Activated CD4-positive, alpha-beta T cell treated with anti-CD3 and anti-CD28 coated beads, Interleukin-2, Interleukin-6, amounts not matched to agents 100 ng/mL and 50 ng/mL, durations not matched to agents 16 hours and 8 hours (primary cell): ENCODE results near the gene SACS.

Experiments
- DNase-seq: peaks from one replicate; pipeline ENCODE4 v3.0.0-alpha.2; 2020

SACS gene, protein sequence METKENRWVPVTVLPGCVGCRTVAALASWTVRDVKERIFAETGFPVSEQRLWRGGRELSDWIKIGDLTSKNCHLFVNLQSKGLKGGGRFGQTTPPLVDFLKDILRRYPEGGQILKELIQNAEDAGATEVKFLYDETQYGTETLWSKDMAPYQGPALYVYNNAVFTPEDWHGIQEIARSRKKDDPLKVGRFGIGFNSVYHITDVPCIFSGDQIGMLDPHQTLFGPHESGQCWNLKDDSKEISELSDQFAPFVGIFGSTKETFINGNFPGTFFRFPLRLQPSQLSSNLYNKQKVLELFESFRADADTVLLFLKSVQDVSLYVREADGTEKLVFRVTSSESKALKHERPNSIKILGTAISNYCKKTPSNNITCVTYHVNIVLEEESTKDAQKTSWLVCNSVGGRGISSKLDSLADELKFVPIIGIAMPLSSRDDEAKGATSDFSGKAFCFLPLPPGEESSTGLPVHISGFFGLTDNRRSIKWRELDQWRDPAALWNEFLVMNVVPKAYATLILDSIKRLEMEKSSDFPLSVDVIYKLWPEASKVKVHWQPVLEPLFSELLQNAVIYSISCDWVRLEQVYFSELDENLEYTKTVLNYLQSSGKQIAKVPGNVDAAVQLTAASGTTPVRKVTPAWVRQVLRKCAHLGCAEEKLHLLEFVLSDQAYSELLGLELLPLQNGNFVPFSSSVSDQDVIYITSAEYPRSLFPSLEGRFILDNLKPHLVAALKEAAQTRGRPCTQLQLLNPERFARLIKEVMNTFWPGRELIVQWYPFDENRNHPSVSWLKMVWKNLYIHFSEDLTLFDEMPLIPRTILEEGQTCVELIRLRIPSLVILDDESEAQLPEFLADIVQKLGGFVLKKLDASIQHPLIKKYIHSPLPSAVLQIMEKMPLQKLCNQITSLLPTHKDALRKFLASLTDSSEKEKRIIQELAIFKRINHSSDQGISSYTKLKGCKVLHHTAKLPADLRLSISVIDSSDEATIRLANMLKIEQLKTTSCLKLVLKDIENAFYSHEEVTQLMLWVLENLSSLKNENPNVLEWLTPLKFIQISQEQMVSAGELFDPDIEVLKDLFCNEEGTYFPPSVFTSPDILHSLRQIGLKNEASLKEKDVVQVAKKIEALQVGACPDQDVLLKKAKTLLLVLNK (N-terminal part only)

DNA sequence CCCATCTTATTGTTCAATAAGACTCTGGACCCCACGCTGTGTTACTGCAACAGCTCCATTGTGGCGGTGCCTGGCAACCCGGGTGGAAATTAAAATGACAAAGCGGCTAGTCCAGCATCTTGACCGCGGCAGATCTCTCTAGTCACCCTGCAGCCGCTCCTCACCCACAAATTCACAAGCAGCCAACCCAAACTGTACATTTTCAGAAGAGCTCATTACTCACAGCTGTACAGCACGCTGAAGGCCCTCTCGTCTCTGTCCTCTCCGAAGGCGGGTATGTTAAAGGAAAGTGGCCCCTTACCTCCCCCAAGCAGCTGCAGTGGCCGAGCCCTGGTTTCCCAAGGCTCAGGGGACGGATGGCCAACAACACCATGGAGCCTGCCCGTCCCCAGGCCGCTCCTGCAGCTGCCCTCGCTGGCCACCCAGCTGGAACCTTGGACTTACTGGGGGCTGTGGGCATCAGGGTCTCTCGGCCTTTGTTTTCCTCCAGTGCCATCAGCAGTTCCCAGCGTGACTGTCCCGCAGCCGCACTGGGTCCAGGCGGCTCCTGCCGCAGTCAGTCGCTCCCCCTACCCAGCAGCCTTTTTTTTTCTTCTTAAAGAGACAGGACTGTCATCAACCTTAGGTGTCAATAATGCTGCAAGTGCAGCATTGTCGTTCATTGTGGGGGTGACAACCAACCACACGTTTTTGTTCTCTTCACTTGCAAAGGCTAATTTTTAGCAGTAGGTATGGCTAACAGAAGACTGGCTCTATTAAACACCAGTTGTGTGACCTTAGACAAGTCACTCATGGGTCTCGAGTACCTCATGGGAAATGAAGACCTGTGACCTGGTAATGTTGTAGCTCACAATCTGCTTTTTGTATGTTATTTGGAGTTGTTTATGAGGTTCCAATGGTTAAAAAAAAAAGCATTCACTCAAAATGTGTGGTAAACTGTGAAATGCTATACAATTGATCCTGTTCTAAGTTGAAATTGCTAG lies at the start of gene SACS:
Gene SACS (minus strand): TSS at position 532 of the 983 bp plus-strand sequence. CDS start 22,463 bp downstream, outside the sequence.
- no peak for DNase-seq

DNA sequence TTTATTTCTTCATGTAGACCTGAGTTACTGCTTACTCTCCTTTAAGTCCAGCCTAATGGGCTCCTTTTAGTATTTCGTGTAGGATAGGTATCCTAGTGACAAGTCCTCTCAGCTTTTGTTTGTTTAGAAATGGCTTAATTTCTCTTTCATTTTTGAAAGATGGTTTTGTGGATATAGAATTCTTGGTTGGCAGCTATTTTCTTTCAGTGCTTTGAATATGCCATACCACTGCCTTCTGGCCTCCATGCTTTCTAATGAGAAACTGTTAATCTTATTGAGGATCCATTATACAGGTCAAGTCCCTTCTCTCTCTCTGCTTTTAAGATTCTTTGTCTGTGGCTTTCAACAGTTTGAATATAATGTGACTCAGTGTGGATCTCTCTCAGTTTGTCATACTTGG lies 46.8 kb upstream of the SACS start:
- DNase-seq = no peak

DNA sequence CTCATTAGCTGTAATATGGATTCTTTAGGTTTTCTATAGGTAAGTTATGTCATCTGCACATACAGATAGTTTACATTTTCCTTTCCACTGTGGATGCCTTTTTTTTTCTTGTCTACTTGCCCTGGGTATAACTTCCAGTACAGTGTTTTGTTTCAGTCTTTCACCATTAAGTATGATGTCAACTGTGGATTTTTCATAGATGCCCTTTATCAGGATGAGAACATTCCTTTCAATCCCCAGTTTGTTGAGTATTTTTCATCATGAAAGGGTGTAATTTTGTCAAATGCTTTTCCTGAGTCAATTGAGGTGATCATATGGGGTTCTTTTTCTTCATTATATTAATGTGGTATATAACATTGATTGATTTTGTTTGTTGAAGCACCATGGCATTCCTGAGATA lies 43.6 kb upstream of the SACS start:
- no peak for DNase-seq

DNA sequence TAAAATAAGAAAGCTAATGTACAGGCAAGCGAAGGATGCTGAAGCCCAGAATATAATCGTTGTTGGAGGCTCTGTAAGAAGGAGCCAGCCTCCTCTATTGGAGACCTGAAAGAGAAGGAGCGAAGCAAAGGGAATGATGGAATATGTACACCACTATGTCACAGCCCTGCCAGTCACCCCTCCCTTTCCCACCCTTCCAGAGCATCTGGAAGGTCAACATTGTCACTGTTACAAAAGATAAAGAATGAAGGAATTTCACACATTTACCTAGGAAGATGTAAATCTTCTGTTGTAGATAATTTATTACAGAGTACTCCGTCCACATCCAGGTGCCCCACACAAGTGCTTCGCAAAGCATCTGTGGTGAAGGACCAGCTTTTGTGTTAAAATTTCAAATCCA lies 39.7 kb upstream of the SACS start:
- DNase-seq = no peak

DNA sequence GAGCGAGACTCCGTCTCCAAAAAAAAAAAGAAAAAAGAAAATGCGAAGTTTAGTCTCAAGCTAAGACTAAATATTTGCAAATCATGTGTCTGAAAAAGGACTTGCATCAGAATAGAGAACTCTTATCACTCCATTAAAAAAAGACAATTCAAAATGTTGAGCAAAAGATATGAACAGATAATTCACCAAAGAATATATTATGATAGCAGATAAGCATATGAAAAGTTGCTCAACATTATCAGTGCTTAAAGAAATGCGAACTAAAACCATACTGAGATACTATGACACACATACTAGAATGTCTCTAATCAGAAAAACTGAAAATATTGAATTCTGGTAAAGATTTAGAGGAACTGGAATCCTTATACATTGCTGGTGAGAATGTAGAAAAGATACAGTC lies 38.7 kb upstream of the SACS start:
- DNase-seq = no peak

DNA sequence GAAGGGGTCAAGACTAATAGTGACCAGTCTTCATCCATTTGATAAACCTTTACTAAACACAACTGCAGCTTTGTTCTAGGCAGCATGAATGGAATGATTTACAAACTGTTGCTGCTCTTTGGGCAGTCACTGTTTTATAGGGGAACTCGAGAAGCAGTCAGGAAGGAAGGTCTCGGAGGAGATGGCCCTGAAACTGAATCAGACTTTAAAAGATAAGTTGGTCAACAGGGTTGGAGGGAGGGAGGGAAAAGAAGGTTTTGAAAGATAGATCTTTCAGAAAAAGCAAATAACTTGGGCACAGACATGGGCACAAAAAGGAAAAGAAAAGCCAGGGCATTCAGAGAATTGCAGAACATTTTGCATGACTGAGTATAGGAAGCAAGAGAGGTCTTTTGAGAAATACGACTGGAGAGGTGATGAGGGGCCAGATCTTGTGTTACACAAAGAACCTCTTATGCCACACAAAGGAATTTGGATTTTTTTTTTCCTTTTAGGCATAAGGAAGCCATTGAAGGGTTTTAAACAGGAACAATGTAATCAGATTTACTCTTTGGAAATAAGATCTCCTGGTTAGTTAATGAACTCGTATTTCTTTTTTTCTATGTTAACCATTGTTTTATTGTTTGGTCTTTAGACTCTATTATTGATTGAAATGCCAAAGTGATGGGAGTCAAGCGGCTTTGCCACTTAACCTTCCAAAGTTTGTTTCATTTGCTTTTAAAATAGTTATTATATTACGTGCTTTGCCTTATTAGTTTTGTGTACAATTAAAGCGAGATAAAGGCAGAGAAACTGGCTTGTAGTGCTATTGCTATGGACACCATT lies 37.5 kb upstream of the SACS start:
- no peak for DNase-seq

DNA sequence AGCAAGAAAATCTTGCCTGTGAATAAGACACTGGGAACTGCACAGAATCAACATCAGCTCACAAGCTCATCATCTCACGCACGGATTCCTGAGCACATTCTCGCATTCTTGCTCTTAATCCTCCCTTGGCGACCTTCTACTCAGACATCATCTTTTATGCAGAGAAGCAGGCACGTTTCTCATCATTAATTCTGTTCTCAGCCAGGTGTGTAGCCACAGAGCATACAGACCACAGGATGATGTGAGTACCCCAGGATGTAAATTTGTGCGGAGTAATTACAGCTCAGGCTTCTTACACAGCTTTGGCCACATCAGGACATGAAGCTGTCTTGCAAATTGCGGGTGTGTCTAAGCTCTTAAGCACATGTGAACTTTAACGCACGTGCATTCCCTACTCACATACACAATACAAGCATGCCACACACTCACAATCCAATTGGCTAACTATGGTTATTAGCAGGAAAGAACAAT lies 36.5 kb upstream of the SACS start:
- no peak for DNase-seq

DNA sequence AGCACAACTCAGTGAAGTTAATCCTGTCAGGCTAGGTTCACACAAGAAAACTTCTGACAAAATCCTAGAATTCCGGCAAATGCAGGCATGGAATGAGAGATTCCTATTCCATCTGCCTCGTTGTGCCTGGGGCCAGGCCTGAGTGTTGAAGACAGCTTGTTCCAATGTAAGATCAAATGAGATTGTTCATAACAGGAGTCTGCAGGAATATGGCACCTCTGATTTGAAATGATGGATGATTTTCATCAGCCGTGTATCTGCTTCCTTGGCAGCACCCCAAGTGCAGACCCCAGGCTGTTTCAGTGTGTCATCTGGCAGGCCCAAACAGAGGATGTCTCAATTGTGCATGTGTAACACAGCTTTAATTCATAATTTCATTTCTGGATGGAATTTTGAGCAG lies 35.3 kb upstream of the SACS start:
- DNase-seq = no peak

DNA sequence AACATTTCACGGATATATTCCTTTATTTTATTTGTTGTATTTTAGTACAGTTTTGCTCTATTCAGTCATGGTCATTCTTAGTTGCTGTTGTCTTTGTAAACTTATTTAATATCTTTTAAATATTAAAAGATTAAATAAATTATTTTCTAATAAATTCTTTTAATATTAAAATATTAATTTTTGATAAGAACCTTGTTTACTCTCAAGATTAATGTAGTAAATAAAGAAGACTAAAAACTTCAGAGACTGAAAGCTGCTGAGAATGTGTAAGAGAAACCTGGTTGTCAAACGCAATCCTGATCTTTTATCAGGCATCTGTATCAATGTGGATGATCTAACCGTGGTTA lies 34.4 kb upstream of the SACS start:
- no peak for DNase-seq

DNA sequence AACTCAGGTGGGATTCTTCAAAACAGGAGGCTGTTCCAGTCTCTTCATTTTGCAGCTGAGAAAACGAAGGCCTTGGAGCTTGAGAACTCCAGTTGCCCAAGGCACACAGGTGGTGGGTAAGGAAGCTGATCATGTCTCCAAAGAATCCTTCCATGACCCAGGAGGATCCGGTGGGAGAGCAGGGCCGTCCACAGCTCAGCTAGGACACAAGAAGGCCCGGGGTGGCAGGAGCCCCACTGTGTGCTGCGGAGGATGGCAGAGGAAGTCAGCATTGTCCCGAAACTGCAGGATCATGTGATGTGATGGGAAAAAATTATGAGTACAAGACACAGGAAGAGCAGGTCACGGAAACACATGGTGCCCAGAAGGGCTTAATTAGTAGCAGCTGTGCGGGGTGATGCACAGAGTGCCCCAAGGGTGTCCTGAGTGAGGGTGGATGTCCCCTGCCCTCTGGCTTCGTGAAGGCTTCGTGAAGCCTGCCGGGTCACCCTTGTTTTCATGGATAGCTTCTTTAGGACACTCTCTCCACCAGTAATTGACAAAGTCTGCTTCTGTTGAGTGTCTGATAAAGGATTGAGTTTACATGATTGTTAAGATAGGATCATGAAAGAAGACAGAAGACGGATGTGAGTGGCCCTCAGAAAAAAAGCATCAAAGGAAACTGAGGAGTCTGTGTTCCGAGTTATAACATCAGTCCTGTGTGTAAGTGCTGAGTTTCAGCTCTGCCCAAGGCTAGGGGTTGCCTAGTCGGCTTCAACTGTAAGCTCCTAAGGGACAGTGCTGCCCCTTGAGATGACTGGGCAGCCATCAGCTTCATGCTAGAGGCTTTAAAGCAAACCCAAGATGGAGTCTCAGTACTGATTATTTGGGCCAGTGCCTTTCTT lies 33.8 kb upstream of the SACS start:
- no peak for DNase-seq

DNA sequence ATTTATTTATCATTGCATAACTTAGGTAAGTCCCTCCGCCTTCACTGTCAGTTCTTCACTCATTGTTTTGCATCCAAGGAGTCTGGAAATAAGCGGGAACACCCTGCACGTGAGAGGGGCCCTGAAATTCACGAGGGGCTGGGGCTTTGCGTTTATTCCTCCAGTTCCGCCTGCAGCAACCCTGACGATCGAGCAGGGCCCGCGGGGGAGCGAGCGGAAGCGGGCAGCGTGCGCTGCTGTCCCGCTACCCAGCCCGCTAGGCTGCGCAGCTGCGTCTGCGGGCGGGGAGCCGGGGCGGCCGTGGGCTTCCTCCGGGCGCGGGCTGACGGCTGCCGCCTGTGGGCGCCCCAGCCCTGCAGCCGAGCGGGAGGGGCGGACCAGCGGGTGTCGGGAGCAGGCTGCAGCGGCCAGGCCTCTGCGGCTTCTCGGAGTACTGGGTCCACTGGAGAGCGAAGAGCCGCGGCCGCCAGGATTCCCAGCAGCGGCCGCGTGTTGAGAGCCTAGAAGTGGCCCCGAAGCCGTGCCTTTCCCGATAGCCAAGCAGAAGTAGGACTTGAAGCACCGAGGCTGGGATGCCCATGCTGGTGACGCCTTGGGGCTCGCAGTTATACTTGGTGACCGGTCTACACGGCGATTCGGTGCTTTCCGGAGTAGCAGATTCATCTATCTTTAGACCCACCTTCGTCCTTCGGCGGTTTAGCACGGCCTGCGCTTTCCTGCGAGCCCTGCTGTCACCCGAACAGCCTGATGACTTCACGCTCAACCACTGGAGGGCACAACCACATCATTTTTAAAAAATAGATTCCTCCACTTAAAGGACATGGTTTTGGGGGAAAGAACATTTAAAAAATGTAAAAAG lies 32.9 kb upstream of the SACS start:
- DNase-seq = peak; percentile 77

DNA sequence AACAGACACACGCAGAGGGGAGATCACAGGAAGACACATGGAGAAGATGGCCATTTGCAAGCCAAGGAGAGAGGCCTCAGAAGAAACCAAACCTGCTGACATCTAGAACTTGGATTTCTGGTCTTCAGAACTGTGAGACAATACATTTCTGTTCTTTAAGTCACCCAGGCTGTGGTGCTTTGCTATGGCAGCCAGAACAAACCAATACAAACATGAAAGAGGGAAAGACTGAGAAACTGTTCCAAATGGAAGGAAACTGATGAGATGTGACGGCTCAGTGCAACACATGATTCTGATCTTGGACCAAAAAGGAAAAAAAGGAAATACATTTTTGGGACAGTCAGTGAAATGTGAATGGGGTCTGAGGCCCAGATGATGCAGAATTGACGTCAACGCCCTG lies 30.2 kb upstream of the SACS start:
- no peak for DNase-seq

DNA sequence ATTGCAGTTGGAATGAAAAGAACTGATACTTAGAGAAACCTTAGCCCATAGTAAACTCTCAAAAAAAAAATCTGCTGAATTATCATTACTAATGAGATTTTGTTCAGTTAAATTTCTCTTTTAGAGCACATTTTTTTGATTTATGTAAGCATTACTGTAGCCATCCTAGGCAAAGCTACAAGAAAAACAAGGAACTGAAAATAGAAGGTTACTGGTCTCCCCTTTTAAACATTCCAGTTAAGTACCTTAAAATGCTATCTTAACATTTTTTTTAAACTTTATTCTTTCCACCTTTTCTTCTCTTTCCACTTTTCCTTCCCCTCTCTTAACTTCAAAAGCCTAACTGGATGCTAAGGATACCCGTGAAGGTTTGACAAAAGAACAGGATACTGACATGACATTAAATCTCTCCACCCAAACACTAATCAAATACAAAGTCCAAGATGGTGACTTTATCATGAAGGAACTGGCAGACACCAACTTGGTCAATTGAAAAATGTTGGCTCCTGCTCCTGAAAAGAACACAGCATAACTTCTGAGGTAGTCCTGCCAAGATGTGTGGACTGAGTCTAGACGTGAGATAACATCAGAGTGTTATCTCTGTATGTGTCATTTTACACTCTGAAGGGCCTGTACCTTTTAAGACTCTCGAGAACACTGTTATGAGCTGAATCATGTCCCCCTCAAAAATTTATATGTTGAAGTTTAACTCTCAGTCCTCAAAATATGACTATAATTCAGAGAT lies 29.5 kb upstream of the SACS start:
- peak; percentile 5 for DNase-seq

DNA sequence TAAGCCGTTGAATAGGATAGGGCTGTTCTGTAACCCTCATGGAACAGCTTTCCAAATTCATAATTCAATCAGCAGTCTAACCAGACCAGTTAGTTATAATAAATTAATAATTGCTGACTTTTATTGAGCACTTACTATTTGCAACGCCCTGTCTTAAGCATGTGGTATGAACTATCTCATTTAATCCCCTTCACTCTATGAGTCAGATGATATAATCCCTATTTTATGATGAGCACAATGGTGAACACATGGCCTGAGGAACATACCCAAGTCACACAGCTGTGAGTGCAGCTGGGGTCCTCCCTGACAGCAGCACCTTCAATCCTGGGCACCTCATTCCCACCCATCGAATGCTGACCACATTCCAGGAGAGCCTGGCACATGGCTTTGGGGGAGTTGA lies 28.0 kb upstream of the SACS start:
- no peak for DNase-seq

DNA sequence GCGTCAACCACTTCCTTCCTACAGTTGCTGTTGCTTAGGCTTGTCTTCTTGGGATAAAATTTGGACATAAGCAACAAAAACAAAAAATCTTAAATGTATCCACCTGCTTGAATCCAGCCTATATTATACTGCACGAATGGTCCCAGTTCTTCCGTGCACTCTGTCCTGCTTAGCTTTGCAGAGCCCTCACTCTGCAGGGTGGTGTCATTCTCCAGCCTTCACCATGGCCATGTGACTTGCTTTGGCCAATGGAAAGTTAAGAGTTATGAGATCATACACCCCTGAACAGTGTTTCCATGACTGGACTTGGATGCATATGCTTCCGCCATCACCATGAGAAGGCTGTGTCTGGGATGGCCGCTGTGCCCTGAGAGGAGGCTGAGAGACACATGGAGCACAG lies 27.4 kb upstream of the SACS start:
- no peak for DNase-seq

DNA sequence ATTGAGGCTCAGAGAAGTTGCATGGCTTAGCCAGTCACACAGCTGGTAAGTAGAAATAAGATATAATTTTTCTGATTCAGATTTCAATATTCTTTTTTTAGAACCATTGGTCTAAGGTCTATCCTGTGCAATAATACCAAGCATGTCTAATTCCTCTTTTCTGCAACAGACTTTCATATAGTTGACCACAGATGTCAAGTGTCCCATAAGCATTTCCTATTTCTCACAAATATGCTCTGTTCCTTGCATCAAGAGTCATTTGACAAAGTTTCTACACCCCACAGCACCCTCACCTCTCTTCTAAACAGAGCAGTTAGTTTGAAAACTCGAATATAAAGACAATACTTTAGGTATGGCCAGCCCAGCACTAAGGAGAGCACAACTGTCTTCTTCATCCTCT lies 26.8 kb upstream of the SACS start:
- no peak for DNase-seq

DNA sequence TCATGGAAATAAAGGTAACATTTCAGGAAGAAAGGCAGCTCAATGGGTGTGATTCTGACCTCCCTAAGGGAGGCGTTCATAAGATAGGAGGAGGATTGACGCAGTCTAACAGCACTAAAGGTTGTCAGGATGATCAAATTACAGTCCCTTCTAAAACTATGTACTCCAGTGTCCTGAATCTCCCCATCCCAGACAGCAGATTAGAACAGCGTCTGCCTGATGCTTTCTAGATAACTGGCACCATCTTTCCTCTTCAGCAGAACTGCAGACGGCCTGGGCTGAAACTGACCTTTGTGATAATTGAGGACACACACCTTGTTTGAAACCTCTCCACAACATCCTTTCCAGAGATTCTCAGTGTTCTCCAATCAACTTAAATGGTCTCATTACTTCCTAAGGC lies 25.5 kb upstream of the SACS start:
- no peak for DNase-seq

DNA sequence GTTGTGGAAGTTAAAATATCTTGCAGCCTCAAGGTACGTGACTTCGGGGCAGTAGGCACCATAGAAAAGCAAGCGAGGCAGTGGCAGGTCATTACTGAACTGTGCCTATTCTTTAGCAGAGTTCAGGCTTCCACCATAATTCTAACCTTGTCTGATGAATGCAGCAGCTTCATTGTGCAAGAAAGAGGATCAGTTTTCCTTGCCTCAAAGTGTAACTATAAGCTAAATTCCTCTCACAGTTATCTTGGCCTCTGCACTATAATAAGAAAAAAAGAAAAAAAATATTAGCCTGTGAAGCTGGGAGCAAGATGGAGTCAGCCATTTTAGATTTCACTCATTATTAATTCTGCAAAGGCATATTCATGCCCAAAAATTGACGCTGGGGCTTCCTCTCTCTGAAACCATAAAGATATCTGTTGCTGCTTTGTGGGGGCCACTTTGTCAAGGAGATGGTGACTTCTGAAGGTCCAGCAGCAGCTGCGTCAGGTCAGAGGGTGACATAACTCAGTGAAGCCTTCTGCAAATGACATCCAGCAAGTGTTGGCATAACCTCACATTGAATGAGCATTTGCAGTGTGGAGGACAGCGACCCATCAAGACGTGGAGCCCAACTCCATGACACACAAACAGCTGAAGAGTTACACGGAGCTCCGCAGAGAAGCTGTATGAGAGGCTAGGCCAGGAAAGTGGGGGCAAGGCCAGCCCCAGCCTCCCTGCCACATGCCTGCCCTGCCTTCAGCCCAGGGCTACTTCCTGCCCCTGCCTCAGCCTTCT lies 23.1 kb upstream of the SACS start:
- DNase-seq = no peak
